Neural cell (in vitro differentiated cells): Measurements from ENCODE around the gene UGT1A3.

Experiments
- CTCF ChIP-seq: fragments of 450-650 bp; IDR thresholded peaks from 2 replicates; pipeline ENCODE4 v1.5.1; 2014; ENCODE audit warnings: antibody characterized with exemption, mild to moderate bottlenecking, moderate library complexity; ENCODE audit not compliant: poor library complexity, severe bottlenecking
- EZH2 ChIP-seq: fragments of 200-600, 300-800 bp; shearing (Covaris generic), sonication (generic); IDR thresholded peaks from 2 replicates; pipeline ENCODE4 v1.6.1; 2014; ENCODE audit warnings: antibody characterized with exemption, low read length, borderline replicate concordance, mild to moderate bottlenecking; ENCODE audit not compliant: insufficient read depth, poor library complexity, severe bottlenecking

DNA sequence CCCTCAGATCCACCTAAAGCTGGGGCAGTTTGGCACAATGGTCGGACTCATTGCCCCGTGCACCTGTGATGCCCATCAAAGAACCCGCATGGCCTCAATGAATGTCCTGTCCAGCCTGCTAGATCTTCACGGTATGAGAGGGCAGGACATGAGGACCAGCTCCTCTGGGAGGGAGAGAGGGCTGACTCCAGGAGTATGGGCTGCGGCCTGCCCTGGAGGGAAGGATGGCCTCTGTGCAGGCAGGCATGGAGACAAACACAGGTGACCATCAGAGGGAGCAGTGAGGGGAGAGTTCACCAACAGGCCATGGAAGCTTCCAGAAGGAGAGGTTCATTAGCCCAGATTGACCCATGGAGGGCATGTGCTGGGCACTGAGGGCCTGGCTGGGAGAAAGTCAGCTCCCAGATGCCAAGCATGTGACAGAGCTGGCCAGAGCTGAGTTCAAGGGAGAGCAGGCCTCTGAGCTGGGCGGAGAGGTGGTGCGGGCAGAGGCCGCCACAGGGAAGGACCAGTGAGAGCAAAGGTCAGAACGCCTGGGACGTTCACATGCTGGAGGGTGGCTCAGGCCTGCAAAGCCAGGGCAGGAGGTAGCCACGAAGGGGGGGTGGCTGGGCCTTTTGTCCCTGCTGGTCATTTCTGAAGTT, 89.3 kb downstream of the UGT1A3 start:
- TF ChIP-seq CTCF (no peak), EZH2 (no peak)
